ENCODE results near the gene SH3PXD2A. TPM values are rescaled to one million over a fixed set of nuclear protein-coding genes. Genes with fewer than 3 reads are reported as not detected.

The SH3PXD2A gene
- total RNA-seq, 1 experiment from 2014 or later = 4.5 TPM

GRCh38 chr10:103645141-103646054 lies 210.0 kb downstream of the SH3PXD2A start:
- Mint-ChIP-seq H3K4me1 (peaks cover 40 to 48% of the 10 kb centered on the region in 2 experiments), H3K9me3 (no peaks in the 10 kb centered on the region), H3K27ac (no peak overlapping the region), H3K4me3 (no peak overlapping the region; a peak in 1 of 5 replicates), H3K27me3 (ENCODE audit: low read depth) (peaks cover 2% of the 10 kb centered on the region; the same call in 1 of the 2 replicates), H3K36me3 (ENCODE audit: insufficient read depth in 1 of 3, low read depth in 3 of 3) (peaks cover 0 to 9% (median 3%) of the 10 kb centered on the region in 3 experiments; a peak in 6 of 7 replicates)
- Histone ChIP-seq H2AK5ac (ENCODE audit: insufficient read length, low read length) (no peak overlapping the region), H3K56ac (ENCODE audit: insufficient read length, low read depth, low read length) (no peak overlapping the region), H3K23ac (ENCODE audit: insufficient read length, low read depth, low read length) (no peak overlapping the region), H4K20me1 (ENCODE audit: control insufficient read depth, insufficient read depth, insufficient read length) (no peaks in the 10 kb centered on the region), H2BK120ac (ENCODE audit: low read depth, low read length, poor library complexity, severe bottlenecking) (no peak overlapping the region), H4K5ac (ENCODE audit: insufficient read length, low read depth, low read length) (no peak overlapping the region), H3K4me2 (ENCODE audit: insufficient read depth, insufficient read length, low read length) (no peak overlapping the region), H3K27me3 (ENCODE audit: insufficient read depth, low read length) (no peaks in the 10 kb centered on the region), H4K91ac (ENCODE audit: insufficient read length, low read depth, low read length) (no peak overlapping the region), H2AFZ (ENCODE audit: low read length) (no peak overlapping the region), H2BK12ac (ENCODE audit: insufficient read length, low read depth, low read length) (no peak overlapping the region), H3K79me2 (ENCODE audit: insufficient read depth, low read length) (no peaks in the 10 kb centered on the region), H3K9ac (ENCODE audit: extremely low read depth, insufficient read length, low read length) (no peak overlapping the region), H2BK15ac (ENCODE audit: low read depth, low read length) (no peak overlapping the region), H3K9me3 (ENCODE audit: control insufficient read depth, low read depth, low read length) (no peaks in the 10 kb centered on the region), H3K18ac (ENCODE audit: insufficient read length, low read depth, low read length) (no peak overlapping the region), H2BK20ac (ENCODE audit: low read depth, low read length, poor library complexity, severe bottlenecking) (no peak overlapping the region), H3K79me1 (ENCODE audit: insufficient read depth, low read depth, low read length, poor library complexity, severe bottlenecking) (no peaks in the 10 kb centered on the region), H3K23me2 (ENCODE audit: insufficient read length, low read depth, low read length, poor library complexity, severe bottlenecking) (no peaks in the 10 kb centered on the region), H3K27ac (ENCODE audit: insufficient read length, low read depth, low read length) (no peak overlapping the region), H3K4me1 (ENCODE audit: insufficient read depth, low read length) (peaks cover 7% of the 10 kb centered on the region; the same call in 1 of the 2 replicates), H3T11ph (ENCODE audit: low read length) (no peak overlapping the region), H4K8ac (replicated peaks; ENCODE audit: insufficient read length, low read depth, low read length) (no peak overlapping the region), H3K4ac (ENCODE audit: low read depth, low read length) (no peak overlapping the region), H2BK5ac (ENCODE audit: insufficient read length, low read length) (no peak overlapping the region), H3K14ac (ENCODE audit: insufficient read depth, low read length) (no peak overlapping the region; the same call in 1 of the 2 replicates)
- WGBS (ENCODE audit: extremely low coverage, insufficient read length, low lambda C conversion rate) = no CpG with 5 or more reads among the region's 12 CpGs
- no peak for TF ChIP-seq CTCF (conservative IDR thresholded peaks at IDR 0.05)
- DNase-seq = no peak

Data from H9 (cell line).